ENCODE measurements around the gene MAT2B. TPM values are rescaled to one million over a fixed set of nuclear protein-coding genes. Genes with fewer than 3 reads are reported as not detected.

Gene MAT2B
- total and polyA plus RNA-seq, 2 donors (not counting 1 experiment from before 2014, with no cell fraction given) = 33.9 to 123 TPM

GRCh38 chr5:163540696-163541095 is 35.3 kb downstream of the MAT2B start:
- ChIA-PET CTCF (interaction anchor here (1.1 kb wide), 1 partner anchor 23 kb away, joined by 3 read pairs; no protein-coding TSS in a partner anchor), POLR2A (no interaction called here)
- Histone ChIP-seq H4K20me1 (ENCODE audit: control insufficient read depth, insufficient read depth, low read length, poor library complexity, severe bottlenecking) (no peaks in the 10 kb centered on the region), H3K9ac (ENCODE audit: low read length) (no peak overlapping the region), H3K9me3 (ENCODE audit: control extremely low read depth in 1 of 3, control insufficient read depth in 2 of 3, insufficient read depth in 1 of 3, low read length in 2 of 3) (no peaks in the 10 kb centered on the region), H3K36me3 (replicated peaks in 1 of 2; ENCODE audit: control extremely low read depth in 1 of 2, control insufficient read depth in 1 of 2, extremely low read depth in 1 of 2, insufficient read depth in 2 of 2, low read length in 1 of 2) (no peaks in the 10 kb centered on the region), H2AFZ (ENCODE audit: insufficient read depth, low read depth, low read length, poor library complexity, severe bottlenecking) (no peak overlapping the region), H3K27ac (ENCODE audit: low read length in 2 of 2) (no peak overlapping the region), H3K4me3 (ENCODE audit: control extremely low read depth in 1 of 5, extremely low read depth in 1 of 5, insufficient read depth in 1 of 5, low read depth in 2 of 5, low read length in 4 of 5) (no peak overlapping the region), H3K4me2 (replicated peaks; ENCODE audit: low read depth, low read length, poor library complexity, severe bottlenecking) (no peak overlapping the region), H3K27me3 (replicated peaks in 1 of 4; ENCODE audit: control extremely low read depth in 1 of 4, control insufficient read depth in 3 of 4, insufficient read depth in 4 of 4, low read length in 3 of 4) (peaks cover 0 to 8% (median 0%) of the 10 kb centered on the region in 4 experiments), H3K4me1 (ENCODE audit: control insufficient read depth in 2 of 2, insufficient read depth in 2 of 2, low read length in 2 of 2) (peaks cover under 1 to 1% of the 10 kb centered on the region in 2 donors), H3K79me2 (ENCODE audit: control insufficient read depth, insufficient read depth, low read length) (no peaks in the 10 kb centered on the region)
- ATAC-seq (ENCODE audit: low read depth) (no peak), DNase-seq (no peak)
- WGBS (ENCODE audit: insufficient coverage) = no CpG with 5 or more reads among the region's 1 CpG
- Mint-ChIP-seq H3K27ac (no peak overlapping the region), H3K27me3 (peaks cover 19% of the 10 kb centered on the region), H3K4me3 (no peak overlapping the region), H3K9me3 (ENCODE audit: insufficient read depth) (peaks cover 4% of the 10 kb centered on the region), H3K4me1 (peaks cover 11% of the 10 kb centered on the region)
- intact Hi-C loops (cut with micrococcal nuclease) = no loop called here
- no peak for TF ChIP-seq EZH2 (IDR thresholded peaks at IDR 0.05; ENCODE audit: borderline replicate concordance, insufficient read depth, low read depth, low read length, poor library complexity, severe bottlenecking)
- TF ChIP-seq, protein P1, sequence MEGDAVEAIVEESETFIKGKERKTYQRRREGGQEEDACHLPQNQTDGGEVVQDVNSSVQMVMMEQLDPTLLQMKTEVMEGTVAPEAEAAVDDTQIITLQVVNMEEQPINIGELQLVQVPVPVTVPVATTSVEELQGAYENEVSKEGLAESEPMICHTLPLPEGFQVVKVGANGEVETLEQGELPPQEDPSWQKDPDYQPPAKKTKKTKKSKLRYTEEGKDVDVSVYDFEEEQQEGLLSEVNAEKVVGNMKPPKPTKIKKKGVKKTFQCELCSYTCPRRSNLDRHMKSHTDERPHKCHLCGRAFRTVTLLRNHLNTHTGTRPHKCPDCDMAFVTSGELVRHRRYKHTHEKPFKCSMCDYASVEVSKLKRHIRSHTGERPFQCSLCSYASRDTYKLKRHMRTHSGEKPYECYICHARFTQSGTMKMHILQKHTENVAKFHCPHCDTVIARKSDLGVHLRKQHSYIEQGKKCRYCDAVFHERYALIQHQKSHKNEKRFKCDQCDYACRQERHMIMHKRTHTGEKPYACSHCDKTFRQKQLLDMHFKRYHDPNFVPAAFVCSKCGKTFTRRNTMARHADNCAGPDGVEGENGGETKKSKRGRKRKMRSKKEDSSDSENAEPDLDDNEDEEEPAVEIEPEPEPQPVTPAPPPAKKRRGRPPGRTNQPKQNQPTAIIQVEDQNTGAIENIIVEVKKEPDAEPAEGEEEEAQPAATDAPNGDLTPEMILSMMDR (IDR thresholded peaks at IDR 0.05) = no peak

DNA sequence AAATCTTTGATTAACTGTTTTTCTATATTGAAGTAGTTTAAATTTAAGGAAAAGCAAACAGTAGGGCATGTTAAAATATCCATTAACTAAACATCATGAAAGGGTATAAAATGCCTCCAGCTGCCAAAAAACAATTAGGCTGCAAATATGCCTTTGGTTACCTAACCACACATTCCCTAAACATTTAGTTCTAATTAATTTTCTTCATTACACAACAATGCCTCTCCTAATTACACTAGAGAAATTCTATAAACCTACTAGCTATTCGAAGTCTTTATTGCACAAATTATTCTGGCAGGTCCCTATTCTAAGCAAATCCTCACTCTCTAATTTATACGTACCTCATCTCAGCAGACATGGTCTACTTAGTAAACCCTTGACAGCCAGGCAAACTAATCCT is 37.4 kb downstream of the MAT2B start:
- Histone ChIP-seq H3K79me2 (ENCODE audit: control insufficient read depth, insufficient read depth, low read length) (no peaks in the 10 kb centered on the region), H3K36me3 (replicated peaks in 1 of 2; ENCODE audit: control extremely low read depth in 1 of 2, control insufficient read depth in 1 of 2, extremely low read depth in 1 of 2, insufficient read depth in 2 of 2, low read length in 1 of 2) (no peaks in the 10 kb centered on the region), H4K20me1 (ENCODE audit: control insufficient read depth, insufficient read depth, low read length, poor library complexity, severe bottlenecking) (no peaks in the 10 kb centered on the region), H2AFZ (ENCODE audit: insufficient read depth, low read depth, low read length, poor library complexity, severe bottlenecking) (no peak overlapping the region), H3K9me3 (ENCODE audit: control extremely low read depth in 1 of 3, control insufficient read depth in 2 of 3, insufficient read depth in 1 of 3, low read length in 2 of 3) (no peaks in the 10 kb centered on the region), H3K27ac (ENCODE audit: low read length in 2 of 2) (no peak overlapping the region), H3K27me3 (replicated peaks in 1 of 4; ENCODE audit: control extremely low read depth in 1 of 4, control insufficient read depth in 3 of 4, insufficient read depth in 4 of 4, low read length in 3 of 4) (peaks cover 0 to 8% (median 0%) of the 10 kb centered on the region in 4 experiments), H3K9ac (ENCODE audit: low read length) (no peak overlapping the region), H3K4me3 (ENCODE audit: control extremely low read depth in 1 of 5, extremely low read depth in 1 of 5, insufficient read depth in 1 of 5, low read depth in 2 of 5, low read length in 4 of 5) (no peak overlapping the region), H3K4me2 (replicated peaks; ENCODE audit: low read depth, low read length, poor library complexity, severe bottlenecking) (no peak overlapping the region), H3K4me1 (ENCODE audit: control insufficient read depth in 2 of 2, insufficient read depth in 2 of 2, low read length in 2 of 2) (no peaks in the 10 kb centered on the region)
- POLR2A ChIA-PET = no interaction called here
- intact Hi-C loops (cut with micrococcal nuclease) = no loop called here
- Mint-ChIP-seq H3K27ac (no peak overlapping the region), H3K27me3 (peaks cover 19% of the 10 kb centered on the region), H3K4me3 (no peak overlapping the region), H3K9me3 (ENCODE audit: insufficient read depth) (no peaks in the 10 kb centered on the region), H3K4me1 (peaks cover under 1% of the 10 kb centered on the region)
- no peak for DNase-seq
- TF ChIP-seq EZH2 (IDR thresholded peaks at IDR 0.05; ENCODE audit: borderline replicate concordance, insufficient read depth, low read depth, low read length, poor library complexity, severe bottlenecking) = no peak
- TF ChIP-seq, protein P1 (IDR thresholded peaks at IDR 0.05) = no peak
- ATAC-seq (ENCODE audit: low read depth) = no peak
- WGBS (ENCODE audit: insufficient coverage) = 70% methylated on average over 1 of the region's 2 CpGs
- CTCF ChIA-PET = no interaction called here

Data from B cell (primary cell).